ENCODE measurements around the gene NELL2. TPM values are rescaled to one million over a fixed set of nuclear protein-coding genes. Genes with fewer than 3 reads are reported as not detected.

NELL2 gene
- polyA plus RNA-seq, 12 donors, result 0.82 to 20.8 (median 1.8) TPM; not detected in 1

- no peak for DNase-seq
Measured at GRCh38 chr12:44626883-44627282, 249.2 kb downstream of the NELL2 start.

GRCh38 chr12:44618946-44619345, 257.2 kb downstream of the NELL2 start:
- no peak for DNase-seq

- no peak for DNase-seq
Measured at GRCh38 chr12:44616402-44616801, 259.7 kb downstream of the NELL2 start.

- no peak for DNase-seq
Measured at GRCh38 chr12:44611538-44611937, 264.6 kb downstream of the NELL2 start.

GRCh38 chr12:44603701-44604100, 272.4 kb downstream of the NELL2 start:
- no peak for DNase-seq

- DNase-seq, result peak; percentile 1
Measured at GRCh38 chr12:44592626-44593025, 283.5 kb downstream of the NELL2 start.

GRCh38 chr12:44589697-44590096, 286.4 kb downstream of the NELL2 start:
- no peak for DNase-seq

GRCh38 chr12:44588651-44589050, 287.5 kb downstream of the NELL2 start:
- DNase-seq, result no peak

GRCh38 chr12:44584625-44585024, 291.5 kb downstream of the NELL2 start:
- no peak for DNase-seq

GRCh38 chr12:44582521-44582920, 293.6 kb downstream of the NELL2 start:
- no peak for DNase-seq

GRCh38 chr12:44581642-44582242, 294.4 kb downstream of the NELL2 start:
- DNase-seq, result no peak

- DNase-seq, result no peak
Measured at GRCh38 chr12:44574586-44574985, 301.5 kb downstream of the NELL2 start.

GRCh38 chr12:44573723-44574122, 302.4 kb downstream of the NELL2 start:
- no peak for DNase-seq

GRCh38 chr12:44571006-44571550, 305.0 kb downstream of the NELL2 start:
- DNase-seq, result no peak

- DNase-seq, result no peak
Measured at GRCh38 chr12:44570036-44570583, 306.0 kb downstream of the NELL2 start.

- DNase-seq, result no peak
Measured at GRCh38 chr12:44565163-44565562, 311.0 kb downstream of the NELL2 start.

GRCh38 chr12:44563486-44563885, 312.6 kb downstream of the NELL2 start:
- no peak for DNase-seq

GRCh38 chr12:44558340-44559100, 317.6 kb downstream of the NELL2 start:
- DNase-seq, result no peak

GRCh38 chr12:44555454-44555853, 320.7 kb downstream of the NELL2 start:
- DNase-seq, result no peak

GRCh38 chr12:44551631-44552030, 324.5 kb downstream of the NELL2 start:
- DNase-seq, result no peak

- DNase-seq, result no peak
Measured at GRCh38 chr12:44550377-44550776, 325.7 kb downstream of the NELL2 start.

GRCh38 chr12:44546060-44546459, 330.1 kb downstream of the NELL2 start:
- no peak for DNase-seq

- DNase-seq, result no peak
Measured at GRCh38 chr12:44544018-44544417, 332.1 kb downstream of the NELL2 start.

Measured in muscle of arm (tissue), 12 donors.